Measurements from ENCODE around the gene PROZ. TPM values are rescaled to one million over a fixed set of nuclear protein-coding genes. Genes with fewer than 3 reads are reported as not detected.

PROZ gene
- total RNA-seq, 1 donor from 2014 or later = not detected

DNA sequence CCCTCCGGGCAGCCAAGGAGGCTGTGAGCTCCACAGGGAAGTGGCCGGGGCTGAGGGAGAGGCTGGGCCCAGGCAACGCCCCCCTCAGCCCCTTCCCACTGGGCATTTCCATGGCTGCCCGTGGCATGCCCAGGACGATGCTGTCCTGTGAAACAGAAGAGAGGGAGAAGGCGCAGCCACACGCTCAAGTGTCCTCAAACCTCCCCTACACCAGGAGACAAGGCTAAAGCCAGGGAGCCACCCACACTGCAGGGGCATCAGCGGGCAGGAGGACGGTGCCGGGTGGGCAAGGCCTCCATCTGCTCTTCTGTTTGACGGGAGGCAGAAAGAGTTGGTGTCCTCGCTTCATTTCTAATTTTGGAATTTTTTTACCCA, 14.2 kb upstream of the PROZ start:
- H3K4me3 Mint-ChIP-seq (ENCODE audit: unreplicated experiment) = no peak overlapping the region
- no peak overlapping the region for H3K27ac ChIP-seq (ENCODE audit: low read depth, low read length)

GRCh38 chr13:113145496-113145895, 13.0 kb upstream of the PROZ start:
- FAIRE-seq = no peak

More for the DNA sequence above, 14.2 kb upstream of the PROZ start:
- Mint-ChIP-seq H3K27ac (ENCODE audit: unreplicated experiment) (no peak overlapping the region), H3K27me3 (ENCODE audit: low read depth, unreplicated experiment) (peaks cover 24% of the 10 kb centered on the region), H3K9me3 (ENCODE audit: unreplicated experiment) (no peaks in the 10 kb centered on the region), H3K36me3 (ENCODE audit: low read depth, unreplicated experiment) (no peaks in the 10 kb centered on the region), H3K4me1 (ENCODE audit: low read depth, unreplicated experiment) (no peaks in the 10 kb centered on the region)
- DNase-seq (ENCODE audit: low read depth) = no peak
- TF ChIP-seq, protein P1, sequence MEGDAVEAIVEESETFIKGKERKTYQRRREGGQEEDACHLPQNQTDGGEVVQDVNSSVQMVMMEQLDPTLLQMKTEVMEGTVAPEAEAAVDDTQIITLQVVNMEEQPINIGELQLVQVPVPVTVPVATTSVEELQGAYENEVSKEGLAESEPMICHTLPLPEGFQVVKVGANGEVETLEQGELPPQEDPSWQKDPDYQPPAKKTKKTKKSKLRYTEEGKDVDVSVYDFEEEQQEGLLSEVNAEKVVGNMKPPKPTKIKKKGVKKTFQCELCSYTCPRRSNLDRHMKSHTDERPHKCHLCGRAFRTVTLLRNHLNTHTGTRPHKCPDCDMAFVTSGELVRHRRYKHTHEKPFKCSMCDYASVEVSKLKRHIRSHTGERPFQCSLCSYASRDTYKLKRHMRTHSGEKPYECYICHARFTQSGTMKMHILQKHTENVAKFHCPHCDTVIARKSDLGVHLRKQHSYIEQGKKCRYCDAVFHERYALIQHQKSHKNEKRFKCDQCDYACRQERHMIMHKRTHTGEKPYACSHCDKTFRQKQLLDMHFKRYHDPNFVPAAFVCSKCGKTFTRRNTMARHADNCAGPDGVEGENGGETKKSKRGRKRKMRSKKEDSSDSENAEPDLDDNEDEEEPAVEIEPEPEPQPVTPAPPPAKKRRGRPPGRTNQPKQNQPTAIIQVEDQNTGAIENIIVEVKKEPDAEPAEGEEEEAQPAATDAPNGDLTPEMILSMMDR (IDR thresholded peaks at IDR 0.05; ENCODE audit: insufficient read depth, low read depth, low read length) = no peak
- no peak for TF ChIP-seq EZH2 (IDR thresholded peaks at IDR 0.05; ENCODE audit: insufficient read depth, low read length)
- H3K27me3 ChIP-seq (ENCODE audit: insufficient read depth, low read length) = no peaks in the 10 kb centered on the region
- H3K4me3 ChIP-seq (ENCODE audit: insufficient read depth, low read depth, low read length) = no peak overlapping the region
- no peaks in the 10 kb centered on the region for H3K79me2 ChIP-seq (ENCODE audit: insufficient read depth, low read length)
- H2AFZ ChIP-seq (ENCODE audit: low read depth, low read length) = no peak overlapping the region
- H3K36me3 ChIP-seq (ENCODE audit: insufficient read depth, low read length) = no peaks in the 10 kb centered on the region
- H3K9ac ChIP-seq (ENCODE audit: low read length) = no peak overlapping the region
- H4K20me1 ChIP-seq (ENCODE audit: insufficient read depth, low read length) = no peaks in the 10 kb centered on the region
- no peak overlapping the region for H3K4me2 ChIP-seq (ENCODE audit: low read length)
- no peak for FAIRE-seq
- H3K4me1 ChIP-seq (ENCODE audit: insufficient read depth, low read length) = no peaks in the 10 kb centered on the region
- H3K9me3 ChIP-seq (ENCODE audit: insufficient read depth, low read depth, low read length) = no peaks in the 10 kb centered on the region

More at GRCh38 chr13:113145496-113145895, 13.0 kb upstream of the PROZ start:
- no peaks in the 10 kb centered on the region for H3K36me3 ChIP-seq (ENCODE audit: insufficient read depth, low read length)
- no peaks in the 10 kb centered on the region for H3K36me3 Mint-ChIP-seq (ENCODE audit: low read depth, unreplicated experiment)
- no peak overlapping the region for H3K27ac Mint-ChIP-seq (ENCODE audit: unreplicated experiment)
- no peaks in the 10 kb centered on the region for H3K4me1 Mint-ChIP-seq (ENCODE audit: low read depth, unreplicated experiment)
- H3K9ac ChIP-seq (ENCODE audit: low read length) = no peak overlapping the region
- no peak overlapping the region for H3K4me2 ChIP-seq (ENCODE audit: low read length)
- peaks cover 25% of the 10 kb centered on the region for H3K27me3 Mint-ChIP-seq (ENCODE audit: low read depth, unreplicated experiment)
- no peak overlapping the region for H3K4me3 ChIP-seq (ENCODE audit: insufficient read depth, low read depth, low read length)
- H3K9me3 Mint-ChIP-seq (ENCODE audit: unreplicated experiment) = no peaks in the 10 kb centered on the region
- H3K79me2 ChIP-seq (ENCODE audit: insufficient read depth, low read length) = no peaks in the 10 kb centered on the region
- H3K27me3 ChIP-seq (ENCODE audit: insufficient read depth, low read length) = no peaks in the 10 kb centered on the region
- H3K9me3 ChIP-seq (ENCODE audit: insufficient read depth, low read depth, low read length) = no peaks in the 10 kb centered on the region
- DNase-seq (ENCODE audit: low read depth) = no peak
- H2AFZ ChIP-seq (ENCODE audit: low read depth, low read length) = no peak overlapping the region
- H3K27ac ChIP-seq (ENCODE audit: low read depth, low read length) = no peak overlapping the region
- no peaks in the 10 kb centered on the region for H3K4me1 ChIP-seq (ENCODE audit: insufficient read depth, low read length)
- no peaks in the 10 kb centered on the region for H4K20me1 ChIP-seq (ENCODE audit: insufficient read depth, low read length)
- TF ChIP-seq EZH2 (IDR thresholded peaks at IDR 0.05; ENCODE audit: insufficient read depth, low read length) = no peak
- TF ChIP-seq, protein P1 (IDR thresholded peaks at IDR 0.05; ENCODE audit: insufficient read depth, low read depth, low read length) = no peak
- no peak overlapping the region for H3K4me3 Mint-ChIP-seq (ENCODE audit: unreplicated experiment)

Measured in astrocyte (in vitro differentiated cells and primary cell).